H9 (cell line): ENCODE results near the gene ACBD3. TPM values are rescaled to one million over a fixed set of nuclear protein-coding genes. Genes with fewer than 3 reads are reported as not detected.

Source experiments
- DNase-seq: peaks from one replicate; pipeline ENCODE4 v3.0.0-alpha.2; 2017
- H2AFZ ChIP-seq: one replicate; pipeline ENCODE4 v1.6.1; 2013; ENCODE audit warnings: mild to moderate bottlenecking, low read length, control low read depth, moderate library complexity
- H2AK5ac ChIP-seq: 2 replicates; pipeline ENCODE4 v1.6.1; 2013; ENCODE audit warnings: low read length, control low read depth, mixed read lengths; ENCODE audit not compliant: insufficient read length
- H2BK120ac ChIP-seq: one replicate; pipeline ENCODE4 v1.6.1; 2013; ENCODE audit warnings: low read depth, mild to moderate bottlenecking, low read length, control low read depth, inconsistent platforms; ENCODE audit not compliant: poor library complexity, severe bottlenecking
- H2BK12ac ChIP-seq: 2 replicates; pipeline ENCODE4 v1.6.1; 2013; ENCODE audit warnings: low read length, control low read depth, mixed read lengths, low read depth; ENCODE audit not compliant: insufficient read length
- H2BK15ac ChIP-seq: 2 replicates; pipeline ENCODE4 v1.6.1; 2013; ENCODE audit warnings: low read depth, low read length, control low read depth
- H2BK20ac ChIP-seq: one replicate; pipeline ENCODE4 v1.6.1; 2013; ENCODE audit warnings: low read depth, mild to moderate bottlenecking, low read length, control low read depth, inconsistent platforms; ENCODE audit not compliant: poor library complexity, severe bottlenecking
- H2BK5ac ChIP-seq: 2 replicates; pipeline ENCODE4 v1.6.1; 2013; ENCODE audit warnings: low read length, control low read depth, mixed read lengths; ENCODE audit not compliant: insufficient read length
- H3K14ac ChIP-seq: 2 replicates; pipeline ENCODE4 v1.6.1; 2013; ENCODE audit warnings: low read length, control low read depth; ENCODE audit not compliant: insufficient read depth
- H3K18ac ChIP-seq: 2 replicates; pipeline ENCODE4 v1.6.1; 2013; ENCODE audit warnings: low read depth, mild to moderate bottlenecking, mixed read lengths, low read length, control low read depth; ENCODE audit not compliant: insufficient read length
- H3K23ac ChIP-seq: 2 replicates; pipeline ENCODE4 v1.6.1; 2013; ENCODE audit warnings: low read length, control low read depth, mixed read lengths, low read depth; ENCODE audit not compliant: insufficient read length
- H3K23me2 ChIP-seq: 2 replicates; pipeline ENCODE4 v1.6.1; 2013; ENCODE audit warnings: low read depth, mild to moderate bottlenecking, mixed read lengths, low read length, control low read depth; ENCODE audit not compliant: insufficient read length, poor library complexity, severe bottlenecking
- H3K27ac ChIP-seq: 2 replicates; pipeline ENCODE4 v1.5.1; 2013; ENCODE audit warnings: low read length, control low read depth, mixed read lengths, low read depth; ENCODE audit not compliant: insufficient read length
- H3K27me3 ChIP-seq: 2 replicates; pipeline ENCODE4 v1.6.1; 2013; ENCODE audit warnings: low read length, control low read depth, inconsistent platforms; ENCODE audit not compliant: insufficient read depth
- H3K4ac ChIP-seq: 2 replicates; pipeline ENCODE4 v1.6.1; 2013; ENCODE audit warnings: low read depth, mild to moderate bottlenecking, control low read depth, inconsistent platforms, low read length, moderate library complexity
- H3K4me1 ChIP-seq: 2 replicates; pipeline ENCODE4 v1.6.1; 2013; ENCODE audit warnings: low read length, control low read depth, inconsistent platforms; ENCODE audit not compliant: insufficient read depth
- H3K4me2 ChIP-seq: 2 replicates; pipeline ENCODE4 v1.6.1; 2013; ENCODE audit warnings: low read length, control low read depth, mixed read lengths; ENCODE audit not compliant: insufficient read length, insufficient read depth
- H3K56ac ChIP-seq: 2 replicates; pipeline ENCODE4 v1.6.1; 2013; ENCODE audit warnings: low read depth, mild to moderate bottlenecking, mixed read lengths, low read length, control low read depth; ENCODE audit not compliant: insufficient read length
- H3K79me1 ChIP-seq: 2 replicates; pipeline ENCODE4 v1.6.1; 2013; ENCODE audit warnings: low read depth, mild to moderate bottlenecking, moderate library complexity, low read length, control low read depth, inconsistent platforms; ENCODE audit not compliant: insufficient read depth, poor library complexity, severe bottlenecking
- H3K79me2 ChIP-seq: 2 replicates; pipeline ENCODE4 v1.6.1; 2013; ENCODE audit warnings: low read length, control low read depth, inconsistent platforms; ENCODE audit not compliant: insufficient read depth
- H3K9ac ChIP-seq: 2 replicates; pipeline ENCODE4 v1.6.1; 2013; ENCODE audit warnings: low read length, control low read depth, mixed read lengths; ENCODE audit not compliant: insufficient read length; ENCODE audit errors: extremely low read depth
- H3K9me3 ChIP-seq: one replicate; pipeline ENCODE4 v1.6.1; 2013; ENCODE audit warnings: low read depth, low read length, inconsistent platforms; ENCODE audit not compliant: control insufficient read depth
- H3T11ph ChIP-seq: one replicate; pipeline ENCODE4 v1.6.1; 2013; ENCODE audit warnings: mild to moderate bottlenecking, low read length, control low read depth, inconsistent platforms
- H4K20me1 ChIP-seq: one replicate; pipeline ENCODE4 v1.6.1; 2013; ENCODE audit not compliant: control insufficient read depth, insufficient read length, insufficient read depth
- H4K5ac ChIP-seq: 2 replicates; pipeline ENCODE4 v1.6.1; 2013; ENCODE audit warnings: low read depth, mild to moderate bottlenecking, mixed read lengths, low read length, control low read depth; ENCODE audit not compliant: insufficient read length
- H4K8ac ChIP-seq: replicated peaks from 2 replicates; pipeline ENCODE4 v1.6.1; 2013; ENCODE audit warnings: low read length, control low read depth, mixed read lengths, low read depth; ENCODE audit not compliant: insufficient read length
- H4K91ac ChIP-seq: 2 replicates; pipeline ENCODE4 v1.6.1; 2013; ENCODE audit warnings: low read depth, mild to moderate bottlenecking, moderate library complexity, mixed read lengths, low read length, control low read depth; ENCODE audit not compliant: insufficient read length
- H3K27ac Mint-ChIP-seq, 3 experiments: 2 replicates in 2 of 3; 3 replicates in 1 of 3; pipeline ENCODE4 v1.8.0; 2020 to 2021; ENCODE audit warnings: mixed read lengths in 3 of 3, mild to moderate bottlenecking in 1 of 3, moderate library complexity in 1 of 3
- H3K27me3 Mint-ChIP-seq: 2 replicates; pipeline ENCODE4 v1.8.0; 2021; ENCODE audit warnings: low read depth, mild to moderate bottlenecking, moderate library complexity, mixed read lengths
- H3K36me3 Mint-ChIP-seq, 3 experiments: 2 replicates in 2 of 3; 3 replicates in 1 of 3; pipeline ENCODE4 v1.8.0; 2020 to 2021; ENCODE audit warnings: low read depth in 3 of 3, mixed read lengths in 3 of 3; ENCODE audit not compliant: insufficient read depth in 1 of 3
- H3K4me1 Mint-ChIP-seq, 2 experiments: 2 replicates each; pipeline ENCODE4 v1.8.0; 2020; ENCODE audit warnings: mixed read lengths in 2 of 2
- H3K4me3 Mint-ChIP-seq, 2 experiments: 2 replicates in 1 of 2; 3 replicates in 1 of 2; pipeline ENCODE4 v1.8.0; 2020 to 2021; ENCODE audit warnings: mild to moderate bottlenecking in 2 of 2, mixed read lengths in 2 of 2, moderate library complexity in 1 of 2
- H3K9me3 Mint-ChIP-seq, 2 experiments: 2 replicates in 1 of 2; 3 replicates in 1 of 2; pipeline ENCODE4 v1.8.0; 2020; ENCODE audit warnings: mild to moderate bottlenecking in 2 of 2, mixed read lengths in 2 of 2, moderate library complexity in 1 of 2
- CTCF ChIP-seq: fragments of 200-600 bp; sonication (generic); conservative IDR thresholded peaks from 3 replicates; pipeline ENCODE4 v1.8.0; 2021; ENCODE audit warnings: antibody characterized with exemption, mild to moderate bottlenecking
- WGBS: extraction: QIAGEN DNeasy Blood & Tissue Kit; methylation state at CpG from one replicate; pipeline ENCODE4 v1.1.7; 2013; ENCODE audit warnings: missing lambda C conversion rate, low lambda C conversion rate, mixed read lengths; ENCODE audit not compliant: insufficient read length; ENCODE audit errors: extremely low coverage; 5-methylcytosine and 5-hydroxymethylcytosine counted together
- total RNA-seq: library from RNA; stranded (reverse); gene quantifications from 2 replicates; pipeline ENCODE4 v1.2.1, GENCODE V29; 2021

Gene ACBD3
- total RNA-seq, 1 experiment from 2014 or later = 30.8 TPM

- WGBS = no CpG with 5 or more reads among the region's 8 CpGs
- no peak overlapping the region for H3K4me2 ChIP-seq
Measured at GRCh38 chr1:226212545-226212944, 26.0 kb upstream of the ACBD3 start.

More at GRCh38 chr1:226212545-226212944, 26.0 kb upstream of the ACBD3 start:
- Histone ChIP-seq H4K91ac (no peak overlapping the region), H2AK5ac (no peak overlapping the region), H2BK12ac (no peak overlapping the region), H3K27ac (no peak overlapping the region), H3K23me2 (no peaks in the 10 kb centered on the region), H3K27me3 (no peaks in the 10 kb centered on the region), H3K23ac (no peak overlapping the region), H4K5ac (no peak overlapping the region), H2BK5ac (no peak overlapping the region), H3K79me2 (no peaks in the 10 kb centered on the region), H2BK15ac (no peak overlapping the region), H2BK120ac (no peak overlapping the region), H3K18ac (no peak overlapping the region), H2AFZ (no peak overlapping the region), H3K56ac (no peak overlapping the region), H3K4me1 (peaks cover 15% of the 10 kb centered on the region; the same call in 1 of the 2 replicates), H3K14ac (no peak overlapping the region), H3T11ph (no peak overlapping the region), H3K4ac (no peak overlapping the region), H3K79me1 (no peaks in the 10 kb centered on the region), H3K9me3 (no peaks in the 10 kb centered on the region), H3K9ac (no peak overlapping the region), H2BK20ac (no peak overlapping the region), H4K20me1 (no peaks in the 10 kb centered on the region), H4K8ac (no peak overlapping the region)
- H3K9me3 Mint-ChIP-seq = no peaks in the 10 kb centered on the region
- peaks cover 26% of the 10 kb centered on the region for H3K27me3 Mint-ChIP-seq
- H3K27ac Mint-ChIP-seq = no peak overlapping the region
- no peak for DNase-seq
- H3K4me3 Mint-ChIP-seq = no peak overlapping the region; a peak in 1 of 5 replicates
- no peak for TF ChIP-seq CTCF
- H3K36me3 Mint-ChIP-seq = no peaks in the 10 kb centered on the region
- peaks cover 47 to 49% of the 10 kb centered on the region in 2 experiments for H3K4me1 Mint-ChIP-seq
